Activated CD4-positive, alpha-beta T cell treated with anti-CD3 and anti-CD28 coated beads for 48 hours (primary cell): Measurements from ENCODE around the gene TTC17.
A peak's percentile ranks its signal among the peaks of the same experiment; 100 is the strongest.
"Not testable (repeated sequence)": the region's sequence is repeated elsewhere in the genome, so short reads cannot be mapped to it uniquely, and the experiment has no call there.

ENCODE experiments used
- DNase-seq: peaks from one replicate; pipeline ENCODE4 v3.0.0-alpha.2; 2020

Gene TTC17

GRCh38 chr11:43393765-43394355 lies 35.1 kb downstream of the TTC17 start:
- DNase-seq, result no peak

- DNase-seq, result no peak
Measured at GRCh38 chr11:43396617-43397016, 37.9 kb downstream of the TTC17 start.

- peak; percentile 18 for DNase-seq
Measured at GRCh38 chr11:43397251-43397650, 38.5 kb downstream of the TTC17 start.

GRCh38 chr11:43399983-43400630 lies 41.4 kb downstream of the TTC17 start:
- peak; percentile 29 for DNase-seq

- DNase-seq, result no peak
Measured at GRCh38 chr11:43401252-43401651, 42.5 kb downstream of the TTC17 start.

- DNase-seq, result not testable (repeated sequence)
Measured at GRCh38 chr11:43401811-43402210, 43.1 kb downstream of the TTC17 start.

GRCh38 chr11:43403357-43404231 lies 44.9 kb downstream of the TTC17 start:
- DNase-seq, result no peak

- no peak for DNase-seq
Measured at GRCh38 chr11:43404406-43404805, 45.7 kb downstream of the TTC17 start.

- no peak for DNase-seq
Measured at GRCh38 chr11:43404836-43405479, 46.2 kb downstream of the TTC17 start.

- no peak for DNase-seq
Measured at GRCh38 chr11:43408277-43408676, 49.6 kb downstream of the TTC17 start.

- DNase-seq, result no peak
Measured at GRCh38 chr11:43410394-43410793, 51.7 kb downstream of the TTC17 start.

GRCh38 chr11:43418197-43418596 lies 59.5 kb downstream of the TTC17 start:
- no peak for DNase-seq

GRCh38 chr11:43419460-43419859 lies 60.7 kb downstream of the TTC17 start:
- DNase-seq, result peak; percentile 40

GRCh38 chr11:43427971-43428370 lies 69.3 kb downstream of the TTC17 start:
- DNase-seq, result no peak

- DNase-seq, result not testable (repeated sequence)
Measured at GRCh38 chr11:43430916-43431315, 72.2 kb downstream of the TTC17 start.

- no peak for DNase-seq
Measured at GRCh38 chr11:43434893-43435292, 76.2 kb downstream of the TTC17 start.

- DNase-seq, result no peak
Measured at GRCh38 chr11:43440486-43440885, 81.8 kb downstream of the TTC17 start.

- no peak for DNase-seq
Measured at GRCh38 chr11:43443811-43444210, 85.1 kb downstream of the TTC17 start.

GRCh38 chr11:43447151-43447550 lies 88.4 kb downstream of the TTC17 start:
- no peak for DNase-seq

GRCh38 chr11:43458486-43458885 lies 99.8 kb downstream of the TTC17 start:
- DNase-seq, result no peak

GRCh38 chr11:43459246-43459645 lies 100.5 kb downstream of the TTC17 start:
- DNase-seq, result no peak

GRCh38 chr11:43462359-43462758 lies 103.6 kb downstream of the TTC17 start:
- no peak for DNase-seq

- DNase-seq, result no peak
Measured at GRCh38 chr11:43467958-43468357, 109.2 kb downstream of the TTC17 start.
